AG09309 (cell line): Measurements from ENCODE around the gene HNRNPA1.
"Not testable (repeated sequence)": the region's sequence is repeated elsewhere in the genome, so short reads cannot be mapped to it uniquely, and the experiment has no call there.

Experiments used
- DNase-seq: peaks from one replicate; pipeline ENCODE4 v3.0.0-alpha.2; 2010; ENCODE audit warnings: low read depth
- H3K4me3 ChIP-seq: 2 replicates; pipeline ENCODE4 v1.5.1; 2011; ENCODE audit warnings: mild to moderate bottlenecking, low read depth, low read length, moderate library complexity; ENCODE audit not compliant: control insufficient read depth
- CTCF ChIP-seq: IDR thresholded peaks from 2 replicates; pipeline ENCODE4 v1.5.1; 2011; ENCODE audit warnings: mild to moderate bottlenecking, low read depth, low read length, inconsistent platforms; ENCODE audit not compliant: insufficient read depth, control insufficient read depth; ENCODE audit errors: missing control alignments

The HNRNPA1 gene

GRCh38 chr12:54306925-54307741 is 26.6 kb downstream of the HNRNPA1 start:
- no peak overlapping the region for H3K4me3 ChIP-seq
- no peak for TF ChIP-seq CTCF
- DNase-seq = peak; percentile 7

- no peak overlapping the region for H3K4me3 ChIP-seq
- no peak for DNase-seq
- no peak for TF ChIP-seq CTCF
These were observed 30.5 kb downstream of the HNRNPA1 start for GRCh38 chr12:54311051-54311450.

GRCh38 chr12:54312309-54312708 is 31.8 kb downstream of the HNRNPA1 start:
- DNase-seq, H3K4me3 ChIP-seq: not testable (repeated sequence)

- no peak for TF ChIP-seq CTCF
These were observed 40.8 kb downstream of the HNRNPA1 start for GRCh38 chr12:54321363-54321762.

GRCh38 chr12:54324617-54325441 is 44.3 kb downstream of the HNRNPA1 start, which contains the start of gene COPZ1:
Gene COPZ1, plus strand, starts transcription at chr12:54325131. Its CDS starts 33 bp downstream, at chr12:54325164.
- peak; percentile 78 for TF ChIP-seq CTCF
- peak; percentile 100 for DNase-seq
- peak within 1 kb of the TSS; percentile 82 for H3K4me3 ChIP-seq

More at GRCh38 chr12:54321363-54321762, 40.8 kb downstream of the HNRNPA1 start:
- H3K4me3 ChIP-seq = no peak overlapping the region
- no peak for DNase-seq

GRCh38 chr12:54325442-54326109 is 45.0 kb downstream of the HNRNPA1 start:
- not testable (repeated sequence) for DNase-seq
- peak overlapping the region; percentile 82 for H3K4me3 ChIP-seq

- DNase-seq = no peak
- no peak overlapping the region for H3K4me3 ChIP-seq
- no peak for TF ChIP-seq CTCF
These were observed 48.2 kb downstream of the HNRNPA1 start for GRCh38 chr12:54328595-54329337.
